ENCODE data around the gene DCLRE1B.

DNA sequence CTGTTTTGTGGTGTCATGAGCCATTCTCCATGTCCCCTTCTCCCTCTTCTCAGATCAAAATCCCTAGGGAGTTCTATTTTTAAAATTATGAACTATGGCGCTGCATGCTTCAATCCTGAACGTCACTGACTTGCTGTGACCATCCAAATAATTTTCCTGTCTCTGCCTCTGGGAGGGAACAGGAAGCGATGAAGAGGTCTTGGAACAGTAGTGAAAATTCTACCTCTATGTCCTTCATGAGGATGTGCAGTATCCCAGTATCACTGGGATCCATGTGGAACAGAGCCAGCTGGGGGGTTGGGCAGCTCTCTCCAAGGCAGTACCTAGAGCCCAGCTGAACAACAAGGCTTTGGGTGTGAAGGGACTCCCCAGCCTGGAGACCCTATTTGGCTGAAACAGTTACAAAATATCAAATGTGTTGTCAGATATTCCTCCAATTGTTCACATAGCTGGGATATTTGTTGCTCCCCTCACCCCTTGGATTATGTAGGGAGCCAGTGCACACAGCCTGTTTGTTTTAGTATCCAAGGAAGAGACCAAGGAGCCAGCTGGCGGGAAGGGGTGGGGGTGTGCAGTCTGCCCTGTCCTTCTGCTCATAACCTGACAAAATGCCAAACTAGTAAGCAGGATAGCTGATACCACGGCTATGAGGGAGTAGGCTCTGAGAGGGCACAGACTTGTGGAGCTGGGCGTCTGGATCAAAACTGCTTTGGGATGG lies 7.6 kb downstream of the DCLRE1B start:
- TF ChIP-seq CTCF (IDR thresholded peaks at IDR 0.05): no peak
- TF ChIP-seq POLR2A (IDR thresholded peaks at IDR 0.05): no peak
